IPS DF 19.7 (cell line): ENCODE results near the gene WAPL.
"Not testable (repeated sequence)": the region's sequence is repeated elsewhere in the genome, so short reads cannot be mapped to it uniquely, and the experiment has no call there.

Experiments used
- DNase-seq: peaks from one replicate; pipeline ENCODE4 v3.0.0-alpha.2; 2013; ENCODE audit warnings: low read depth, low spot score

The WAPL gene

DNA sequence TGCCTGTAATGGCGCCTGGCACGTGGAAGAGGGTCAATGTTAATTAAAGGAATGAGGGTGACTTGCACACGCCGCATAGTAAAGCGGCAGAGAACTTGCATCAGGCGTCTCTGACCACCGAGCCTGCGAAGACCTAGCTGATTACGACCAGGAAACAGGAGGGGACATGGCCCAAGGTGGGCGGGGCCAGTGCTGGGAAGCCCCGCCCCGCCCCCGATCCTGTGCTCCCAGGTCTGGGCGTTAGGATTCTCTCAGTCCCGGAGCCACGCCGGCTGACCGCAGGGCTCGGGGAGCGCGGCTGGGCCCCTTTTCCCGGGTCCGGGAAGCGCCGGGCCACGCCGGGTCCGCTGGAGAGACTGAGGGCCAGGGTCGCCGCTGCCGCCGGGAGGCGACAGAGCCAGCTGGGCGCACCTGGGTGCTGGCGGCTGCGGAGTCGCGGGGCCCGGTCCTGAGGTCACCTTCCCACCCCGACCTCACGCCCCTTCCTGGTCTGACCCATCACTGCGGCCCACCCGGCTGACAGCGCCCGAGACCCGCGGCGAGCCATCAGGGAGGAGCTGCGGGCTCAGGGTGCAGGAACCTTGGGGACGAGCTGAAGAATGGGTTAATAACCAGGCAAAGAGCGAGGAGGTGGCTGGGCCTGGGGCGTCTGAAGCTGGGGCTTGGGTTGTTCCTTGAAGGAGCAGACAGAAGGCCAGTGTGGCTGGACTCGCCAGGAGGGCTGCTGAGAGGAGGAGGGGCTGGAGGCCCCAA is 132.0 kb downstream of the WAPL start:
- DNase-seq: no peak

DNA sequence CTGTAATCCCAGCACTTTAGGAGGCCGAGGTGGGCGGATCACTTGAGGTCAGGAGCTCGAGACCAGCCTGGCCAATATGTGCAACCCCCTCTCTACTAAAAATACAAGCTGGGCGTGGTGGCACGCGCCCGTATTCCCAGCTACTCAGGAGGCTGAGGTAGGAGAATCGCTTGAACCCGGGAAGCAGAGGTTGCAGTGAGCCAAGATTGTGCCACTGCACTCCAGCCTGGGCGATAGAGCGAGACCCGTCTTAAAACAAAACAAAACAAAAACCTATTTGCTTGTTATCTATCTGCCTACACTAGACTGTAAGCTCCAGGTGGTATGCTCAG is 132.5 kb downstream of the WAPL start:
- DNase-seq: not testable (repeated sequence)

DNA sequence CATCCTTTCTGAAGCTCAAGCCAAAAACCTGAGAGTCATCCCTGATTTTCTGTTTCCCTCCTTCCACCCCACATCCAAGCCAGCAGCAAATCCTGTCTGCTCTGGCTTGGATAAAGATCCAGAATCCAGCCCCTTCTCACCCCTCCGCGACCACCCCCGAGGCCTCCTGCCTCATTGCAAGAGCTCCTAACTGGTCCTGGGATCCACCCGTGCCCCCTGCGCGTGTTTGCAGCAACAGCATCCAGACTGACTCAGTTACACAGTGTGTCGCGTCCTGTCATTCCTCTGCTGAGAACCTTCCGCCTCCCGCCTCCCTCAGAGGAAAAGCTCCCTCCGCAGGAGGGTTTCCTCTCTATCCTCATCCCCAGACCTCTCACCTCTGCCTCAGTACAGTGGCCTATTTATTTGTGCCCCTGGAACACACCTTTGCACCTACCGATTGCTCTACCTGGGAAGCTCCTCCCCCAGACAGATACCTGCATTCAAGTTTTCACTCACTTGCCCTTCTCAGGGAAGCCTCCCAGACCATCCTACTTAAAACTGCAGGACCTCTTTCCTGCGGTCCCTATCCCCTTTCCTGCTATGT is 133.4 kb downstream of the WAPL start:
- DNase-seq: no peak

DNA sequence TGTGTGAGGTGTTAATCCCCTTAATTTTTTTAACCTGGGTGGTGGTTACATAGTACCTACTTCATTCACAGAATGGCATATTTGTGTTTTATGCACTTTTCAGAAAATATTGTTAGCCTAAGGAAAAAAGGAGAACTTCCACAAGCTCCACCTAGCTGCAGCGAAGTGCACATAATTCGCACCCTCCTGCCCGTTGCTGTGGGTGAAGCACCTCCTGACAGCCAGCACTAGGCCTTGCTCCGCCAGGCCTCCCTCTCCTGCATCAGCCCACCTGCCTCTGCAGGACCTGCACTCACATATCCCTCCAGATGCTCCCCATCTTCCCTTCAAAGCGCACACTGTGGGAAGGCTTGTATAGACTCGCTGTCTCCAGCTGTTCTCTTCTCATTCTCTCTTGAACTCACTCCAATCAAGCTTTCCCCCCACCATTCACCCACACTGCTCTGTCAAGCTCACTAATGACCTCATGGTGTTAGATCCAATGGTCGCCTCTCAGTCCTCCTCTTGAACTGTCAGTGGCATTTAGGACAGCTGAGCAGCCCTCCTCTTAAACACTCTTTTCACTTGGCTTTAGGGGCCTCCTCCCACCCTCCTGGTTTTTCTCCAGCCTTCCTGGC is 134.3 kb downstream of the WAPL start:
- no peak for DNase-seq

DNA sequence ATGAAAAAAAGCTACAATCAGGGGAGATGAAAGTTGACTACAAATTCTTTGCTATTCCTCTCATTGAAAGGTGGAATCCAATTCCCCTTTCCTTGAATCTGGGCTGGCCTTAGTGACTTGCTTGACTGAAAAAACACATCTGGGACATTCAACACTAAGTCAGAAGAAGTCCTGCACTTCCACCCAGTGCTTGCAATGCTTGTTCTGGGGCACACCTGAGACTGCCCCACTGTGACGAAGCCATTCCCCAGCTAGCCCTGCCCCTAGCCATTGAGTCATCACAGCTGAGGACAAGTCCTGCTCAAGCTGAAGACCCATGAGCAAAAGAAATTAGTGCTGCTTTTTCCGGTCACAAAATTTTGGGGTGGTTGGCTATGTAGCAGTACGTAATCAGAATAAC is 135.8 kb downstream of the WAPL start:
- no peak for DNase-seq
